OCI-LY1 (cell line): ENCODE data around the gene ZXDC.

Source experiments
- EZH2 ChIP-seq: fragments of 200-600 bp; sonication (generic), shearing (Covaris generic); IDR thresholded peaks from 2 replicates; pipeline ENCODE4 v1.8.0; 2017; ENCODE audit warnings: borderline replicate concordance, mixed run types, mild to moderate bottlenecking, antibody characterized with exemption, low read length, moderate library complexity, mixed read lengths
- TF ChIP-seq, protein P1 (sequence below): fragments of 200-600 bp; sonication (generic), shearing (Covaris generic); IDR thresholded peaks from 2 replicates; pipeline ENCODE4 v1.5.1; 2017; ENCODE audit warnings: mild to moderate bottlenecking, antibody characterized with exemption, low read length, moderate library complexity, mixed read lengths

DNA sequence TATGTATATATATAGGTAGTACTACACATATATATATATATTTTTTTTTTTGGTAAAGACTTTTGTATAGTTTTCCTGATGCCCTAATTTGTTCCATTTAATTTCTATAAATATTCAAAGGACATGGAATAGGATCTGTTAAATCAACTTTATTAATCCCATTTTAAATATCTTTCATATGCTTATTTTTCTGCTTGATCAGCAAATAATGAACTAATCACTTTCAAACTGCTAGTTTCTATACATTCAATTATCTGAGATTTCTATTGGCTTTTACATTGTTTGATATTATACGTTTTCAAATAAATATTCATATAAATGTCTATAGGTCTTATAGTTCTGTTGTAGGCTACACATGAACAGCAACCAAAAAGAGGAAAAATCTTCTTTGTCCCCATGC is 21.7 kb downstream of the ZXDC start:
- TF ChIP-seq, protein P1, sequence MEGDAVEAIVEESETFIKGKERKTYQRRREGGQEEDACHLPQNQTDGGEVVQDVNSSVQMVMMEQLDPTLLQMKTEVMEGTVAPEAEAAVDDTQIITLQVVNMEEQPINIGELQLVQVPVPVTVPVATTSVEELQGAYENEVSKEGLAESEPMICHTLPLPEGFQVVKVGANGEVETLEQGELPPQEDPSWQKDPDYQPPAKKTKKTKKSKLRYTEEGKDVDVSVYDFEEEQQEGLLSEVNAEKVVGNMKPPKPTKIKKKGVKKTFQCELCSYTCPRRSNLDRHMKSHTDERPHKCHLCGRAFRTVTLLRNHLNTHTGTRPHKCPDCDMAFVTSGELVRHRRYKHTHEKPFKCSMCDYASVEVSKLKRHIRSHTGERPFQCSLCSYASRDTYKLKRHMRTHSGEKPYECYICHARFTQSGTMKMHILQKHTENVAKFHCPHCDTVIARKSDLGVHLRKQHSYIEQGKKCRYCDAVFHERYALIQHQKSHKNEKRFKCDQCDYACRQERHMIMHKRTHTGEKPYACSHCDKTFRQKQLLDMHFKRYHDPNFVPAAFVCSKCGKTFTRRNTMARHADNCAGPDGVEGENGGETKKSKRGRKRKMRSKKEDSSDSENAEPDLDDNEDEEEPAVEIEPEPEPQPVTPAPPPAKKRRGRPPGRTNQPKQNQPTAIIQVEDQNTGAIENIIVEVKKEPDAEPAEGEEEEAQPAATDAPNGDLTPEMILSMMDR = no peak
- no peak for TF ChIP-seq EZH2
